ENCODE measurements around the gene PDE4B.
"Not testable (repeated sequence)": the region's sequence is repeated elsewhere in the genome, so short reads cannot be mapped to it uniquely, and the experiment has no call there.

Gene PDE4B

DNA sequence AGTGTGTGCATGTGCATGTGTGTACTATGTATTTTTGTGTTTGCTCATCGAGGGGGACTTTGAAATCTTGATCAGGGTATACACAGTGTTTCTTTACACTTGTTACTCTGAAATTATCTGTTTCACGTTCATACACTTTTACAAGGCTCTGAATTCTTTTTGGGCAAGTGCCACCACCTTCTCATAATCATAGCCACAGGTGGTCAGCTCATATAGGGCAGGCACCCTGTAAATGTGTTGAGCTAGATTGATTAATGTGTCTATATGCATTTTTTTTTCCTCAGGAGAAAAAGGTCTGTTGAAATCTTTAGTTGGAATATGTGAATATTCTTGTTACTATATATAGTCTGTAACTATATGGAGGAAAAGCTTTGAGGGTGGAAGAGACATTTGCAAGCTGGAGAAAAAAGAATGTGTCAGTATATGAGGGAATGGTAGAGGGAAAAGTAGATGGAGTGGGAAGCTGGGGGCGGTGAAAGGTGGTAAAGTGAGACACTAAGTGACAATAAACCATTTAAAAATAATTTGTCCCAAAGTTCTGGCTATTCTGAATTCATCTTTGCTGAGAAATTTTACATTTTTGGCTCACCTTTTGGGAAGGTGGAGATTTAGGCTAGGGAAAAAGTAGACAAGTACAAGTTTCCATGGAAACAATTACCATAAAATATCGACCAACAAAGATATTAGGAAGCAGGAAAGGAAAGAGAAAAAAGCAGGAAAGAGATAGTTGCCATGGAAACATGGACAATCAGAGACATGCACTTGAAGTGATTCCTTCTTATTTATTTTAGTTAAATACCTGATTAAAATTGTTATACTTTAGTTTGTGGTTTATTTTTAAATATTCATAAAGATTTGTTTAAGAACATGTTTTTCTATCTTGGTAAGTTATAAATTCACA lies 277.5 kb downstream of the PDE4B start:
- DNase-seq = no peak

DNA sequence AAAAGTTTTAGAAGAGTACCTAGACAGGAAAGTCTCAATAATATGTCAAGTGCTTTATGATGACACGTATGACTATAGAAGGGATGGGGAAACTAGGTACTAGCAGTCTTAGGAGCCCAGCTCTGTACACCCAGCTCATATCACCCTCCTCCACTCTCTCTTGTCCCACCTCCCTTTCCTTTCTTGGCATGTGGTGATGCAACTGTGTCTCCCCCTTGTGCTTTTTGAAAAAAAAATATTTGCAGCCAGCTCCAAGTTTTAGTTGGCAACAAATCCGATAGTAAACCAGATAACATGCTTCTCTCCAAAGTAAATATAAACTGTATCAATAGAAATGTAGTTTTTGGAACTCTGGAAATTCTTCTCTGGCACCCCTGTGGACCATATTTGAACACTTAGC lies 280.7 kb downstream of the PDE4B start:
- DNase-seq = no peak

DNA sequence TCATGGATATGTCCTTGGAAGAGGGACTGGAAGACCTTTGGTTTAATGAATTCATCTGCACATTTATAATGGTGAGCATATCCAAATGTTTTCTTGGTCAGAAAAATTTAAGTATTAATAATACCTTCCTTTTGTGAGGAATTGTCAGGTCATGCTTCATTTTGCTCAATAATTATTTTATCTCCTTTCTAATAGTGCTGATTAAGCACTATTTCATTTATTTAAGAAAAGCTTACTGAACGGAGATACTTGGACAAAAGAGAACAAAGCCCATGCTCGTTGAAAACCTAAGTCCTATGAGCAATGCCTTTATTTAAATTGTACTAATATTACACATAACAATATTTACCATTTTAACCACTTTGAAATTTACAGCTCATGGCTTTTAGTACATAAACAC lies 281.5 kb downstream of the PDE4B start:
- no peak for DNase-seq

DNA sequence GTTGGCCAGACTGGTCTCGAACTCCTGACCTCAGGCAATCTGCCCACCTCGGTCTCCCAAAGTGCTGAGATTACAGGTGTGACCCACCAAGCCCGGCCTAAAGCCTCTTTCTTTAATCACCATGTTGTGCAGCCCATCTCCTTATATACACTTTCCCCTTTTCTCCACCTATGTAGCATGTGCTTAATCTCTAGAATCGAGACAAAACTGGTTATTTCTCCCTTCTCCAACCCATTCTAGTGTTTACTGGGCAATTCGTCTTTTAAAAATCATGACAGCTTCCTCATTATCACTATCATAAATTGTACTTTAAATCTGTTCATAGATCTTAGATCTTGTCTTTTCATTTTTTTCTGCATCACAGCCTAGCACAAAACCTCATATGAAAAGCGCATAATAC lies 285.7 kb downstream of the PDE4B start:
- no peak for DNase-seq

DNA sequence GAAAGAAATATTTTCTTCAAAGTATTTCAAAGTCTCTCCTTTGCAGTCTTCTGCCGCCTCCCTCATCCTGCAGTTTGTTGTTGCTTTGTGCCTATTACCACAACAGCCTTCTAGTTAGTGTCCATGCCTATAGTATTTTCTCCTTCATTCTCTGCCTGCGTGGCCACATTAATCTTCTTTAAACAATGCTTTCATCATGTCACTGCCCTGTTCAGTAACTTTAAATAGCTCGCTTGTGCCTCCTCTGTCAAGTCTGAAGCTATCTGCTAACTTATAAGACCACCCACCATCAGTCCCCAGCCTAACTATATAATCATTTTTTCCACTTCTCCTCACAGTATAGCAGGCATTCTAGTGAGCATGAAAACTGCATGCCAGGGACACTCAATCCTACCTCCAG lies 290.3 kb downstream of the PDE4B start:
- no peak for DNase-seq

DNA sequence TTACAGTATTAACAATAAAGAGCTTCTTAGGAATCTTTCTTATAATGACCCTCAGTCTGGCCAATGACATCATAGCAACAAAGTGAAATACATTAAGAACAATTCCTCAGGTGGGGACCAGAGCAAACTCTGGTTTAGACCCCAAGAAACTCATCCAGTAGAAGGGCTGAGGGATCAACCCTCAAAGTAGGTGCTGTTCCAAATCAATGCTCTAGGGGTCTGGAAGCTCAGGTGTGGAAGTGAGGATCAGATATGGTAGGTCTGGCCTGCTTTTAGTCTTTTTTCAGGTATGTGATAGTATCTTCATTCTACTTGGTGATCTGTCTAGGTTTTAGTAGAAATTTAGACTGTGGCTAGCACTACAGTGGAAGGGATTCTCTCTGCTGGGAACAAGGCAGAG lies 291.7 kb downstream of the PDE4B start:
- no peak for DNase-seq

DNA sequence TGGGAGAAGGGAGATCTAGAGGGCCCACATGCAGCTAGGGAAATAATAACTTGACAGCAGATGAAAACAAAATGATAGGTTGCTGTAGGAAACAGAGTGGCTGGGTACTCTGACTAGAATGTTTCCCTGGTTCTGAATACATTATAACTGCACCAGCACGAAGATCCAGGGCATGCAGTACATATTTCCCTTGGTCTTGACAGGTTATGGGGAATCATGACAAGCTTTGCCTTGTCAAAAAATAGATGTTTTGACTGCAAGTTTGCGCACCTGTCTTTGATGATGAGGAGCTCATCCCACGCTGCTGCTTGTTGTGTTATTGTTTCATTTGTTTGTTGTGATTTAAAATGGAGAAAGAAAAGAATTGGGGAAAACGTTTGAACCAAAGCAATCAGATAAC lies 292.9 kb downstream of the PDE4B start:
- no peak for DNase-seq

DNA sequence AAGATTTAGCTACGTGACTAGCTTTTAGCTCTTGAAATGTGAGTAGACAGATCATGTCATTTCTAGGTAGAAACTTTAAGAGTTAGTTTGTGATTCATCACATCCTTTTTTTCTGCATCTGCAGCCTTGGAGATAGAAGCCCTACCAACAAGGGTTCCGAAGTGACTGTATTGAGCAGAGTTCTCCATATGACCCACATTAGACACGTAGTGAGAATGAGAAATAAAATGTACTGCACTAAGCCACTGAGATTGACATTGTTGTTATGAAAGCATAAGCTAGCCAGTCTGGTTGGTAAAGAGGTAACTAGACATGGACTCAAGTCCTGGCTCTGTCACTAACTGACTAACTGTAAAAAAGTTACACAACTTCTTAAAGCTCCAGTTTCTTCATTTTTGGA lies 296.1 kb downstream of the PDE4B start:
- no peak for DNase-seq

DNA sequence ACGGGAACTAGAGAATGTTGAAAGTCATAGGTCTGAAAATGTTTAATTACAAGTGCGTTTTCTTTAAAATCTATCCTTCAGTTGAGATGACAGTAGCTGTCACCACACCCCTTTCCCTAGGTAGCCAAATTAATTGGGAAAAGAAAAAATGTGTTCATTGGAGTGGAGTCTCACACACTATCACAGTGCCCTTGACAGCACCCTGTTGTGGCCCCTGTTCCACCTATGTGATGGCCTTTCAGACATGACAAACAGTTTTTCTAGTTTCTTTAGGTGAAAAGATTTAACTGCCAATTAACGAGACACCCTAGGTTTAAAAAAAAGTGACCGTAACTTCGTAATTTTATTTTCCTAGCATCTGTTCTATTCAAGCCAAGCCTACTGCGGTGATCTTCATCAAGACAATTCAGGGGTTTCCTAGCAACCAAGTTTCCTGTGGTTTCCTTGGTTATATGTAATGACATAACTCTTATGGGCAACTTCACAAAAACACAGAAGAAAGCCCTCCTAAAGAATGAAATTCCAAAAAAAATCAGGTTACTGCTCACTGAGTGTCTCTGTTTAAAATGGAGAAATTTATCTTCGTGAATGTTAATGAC lies 298.3 kb downstream of the PDE4B start:
- no peak for DNase-seq

DNA sequence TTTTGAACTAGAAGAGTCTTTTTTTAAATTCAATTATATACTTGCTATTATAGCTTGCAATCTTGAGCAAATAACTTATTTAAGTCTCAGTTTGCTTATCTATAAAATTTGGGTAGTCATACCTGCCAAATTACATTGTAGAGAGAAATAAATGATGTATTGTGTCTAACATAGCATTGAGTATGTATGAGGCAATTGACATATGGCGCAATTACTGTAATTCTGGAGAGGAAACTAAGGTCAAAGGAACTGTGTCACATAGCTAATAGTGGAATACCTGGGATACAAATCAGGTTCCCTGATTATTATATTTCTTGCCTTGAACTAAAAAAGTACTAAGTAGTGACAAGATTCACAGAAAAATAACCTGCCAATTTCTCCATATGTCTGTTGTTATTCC lies 302.5 kb downstream of the PDE4B start:
- DNase-seq = no peak

DNA sequence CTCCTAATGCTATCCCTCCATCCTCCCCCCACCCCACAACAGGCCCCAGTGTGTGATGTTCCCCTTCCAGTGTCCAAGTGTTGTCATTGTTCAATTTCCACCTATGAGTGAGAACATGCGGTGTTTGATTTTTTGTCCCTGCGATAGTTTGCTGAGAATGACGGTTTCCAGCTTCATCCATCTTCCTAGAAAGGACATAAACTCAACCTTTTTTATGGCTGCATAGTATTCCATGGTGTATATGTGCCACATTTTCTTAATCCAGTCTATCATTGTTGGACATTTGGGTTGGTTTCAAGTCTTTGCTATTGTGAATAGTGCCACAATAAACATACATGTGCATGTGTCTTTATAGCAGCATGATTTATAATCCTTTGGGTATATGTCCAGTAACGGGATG lies 308.3 kb downstream of the PDE4B start:
- DNase-seq = not testable (repeated sequence)

DNA sequence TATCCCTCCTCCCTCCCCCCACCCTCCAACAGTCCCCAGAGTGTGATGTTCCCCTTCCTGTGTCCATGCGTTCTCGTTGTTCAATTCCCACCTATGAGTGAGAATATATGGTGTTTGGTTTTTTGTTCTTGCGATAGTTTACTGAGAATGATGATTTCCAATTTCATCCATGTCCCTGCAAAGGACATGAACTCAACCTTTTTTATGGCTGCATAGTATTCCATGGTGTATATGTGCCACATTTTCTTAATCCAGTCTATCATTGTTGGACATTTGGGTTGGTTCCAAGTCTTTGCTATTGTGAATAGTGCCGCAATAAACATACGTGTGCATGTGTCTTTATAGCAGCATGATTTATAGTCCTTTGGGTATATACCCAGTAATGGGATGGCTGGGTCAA lies 311.4 kb downstream of the PDE4B start:
- not testable (repeated sequence) for DNase-seq

DNA sequence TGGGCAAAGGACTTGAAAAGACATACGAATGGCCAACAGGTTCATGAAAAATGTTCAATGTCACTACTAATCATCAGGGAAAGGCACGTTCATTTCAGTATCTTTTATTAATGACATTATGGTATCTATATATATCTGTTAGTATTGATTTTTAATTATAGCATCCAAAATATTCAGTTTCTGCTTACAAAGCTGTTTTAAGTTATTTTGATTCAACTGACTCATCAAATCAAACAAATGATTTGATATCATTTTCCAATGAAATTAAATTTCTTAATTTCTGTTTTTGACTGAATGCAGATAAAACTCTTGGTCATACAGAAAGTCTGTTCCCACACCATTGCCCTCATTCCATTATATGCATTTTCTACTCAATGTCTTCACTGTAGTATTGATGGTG lies 315.9 kb downstream of the PDE4B start:
- no peak for DNase-seq

DNA sequence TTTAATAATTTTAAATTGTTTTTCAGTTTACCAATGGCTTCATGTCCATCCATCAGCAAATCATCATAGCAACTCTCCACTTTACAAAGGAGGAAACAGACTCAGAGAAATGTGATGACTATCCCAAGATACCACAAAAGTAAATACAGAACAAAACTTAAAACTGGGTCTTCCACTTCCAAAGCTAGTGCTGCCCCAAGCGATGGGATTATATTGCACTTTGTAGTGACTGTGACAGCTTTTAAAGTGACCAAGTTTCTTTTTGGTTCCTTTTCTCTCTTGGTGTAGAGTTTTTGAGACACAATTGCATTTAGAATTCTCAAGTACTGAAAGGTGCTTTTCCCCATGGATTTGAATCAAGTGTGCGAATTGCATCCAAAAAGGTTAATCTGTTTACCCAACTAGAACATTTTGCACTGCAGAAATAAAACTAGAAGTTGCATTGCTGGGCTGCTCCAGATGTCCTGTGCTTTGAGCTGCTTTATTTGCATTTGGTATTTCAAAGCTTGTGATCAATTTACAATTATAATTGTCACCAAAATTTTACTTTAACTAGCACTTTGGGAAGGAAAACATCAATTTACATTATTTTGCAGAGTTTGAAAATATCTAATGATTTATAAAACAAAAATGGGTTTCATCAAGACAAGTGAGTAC lies 320.2 kb downstream of the PDE4B start:
- DNase-seq = no peak

DNA sequence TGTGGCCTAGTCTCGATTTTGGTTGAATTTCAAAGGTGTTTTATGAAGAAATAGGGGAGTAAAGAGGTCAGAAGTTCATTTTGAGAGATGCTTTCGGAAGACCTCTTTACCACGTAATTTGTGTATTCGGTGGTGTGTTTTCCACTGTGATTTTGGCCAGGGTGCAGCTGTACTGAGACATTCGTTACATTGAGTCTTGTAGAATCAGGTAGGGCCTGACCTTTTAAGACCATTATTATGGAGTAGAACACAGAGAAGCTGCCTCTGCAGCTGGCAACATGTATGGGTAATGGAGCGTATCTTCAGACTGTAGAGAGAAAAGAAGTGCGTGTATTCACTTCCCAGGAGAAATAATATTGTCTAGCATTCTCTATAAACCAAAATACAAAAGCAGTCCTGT lies 326.5 kb downstream of the PDE4B start:
- no peak for DNase-seq

DNA sequence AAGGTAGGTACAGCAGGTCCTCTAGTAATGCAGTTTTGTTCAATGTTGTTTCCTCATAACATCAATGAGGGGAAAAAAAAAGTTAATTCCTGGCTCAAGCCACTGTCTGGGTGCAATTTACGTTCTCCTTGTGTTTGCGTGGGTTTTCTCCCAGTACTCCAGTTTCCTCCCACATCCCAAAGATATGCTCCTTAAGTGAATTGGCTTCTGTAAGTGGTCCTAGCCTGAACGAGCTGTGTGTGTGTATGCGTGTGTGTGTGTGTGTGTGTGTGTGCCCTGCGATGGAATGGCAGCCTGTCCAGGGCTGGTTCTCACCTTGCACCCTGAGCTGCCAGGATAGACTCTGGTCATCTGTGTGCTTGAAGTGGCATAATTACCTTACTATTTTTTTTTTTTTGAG lies 332.0 kb downstream of the PDE4B start:
- no peak for DNase-seq

DNA sequence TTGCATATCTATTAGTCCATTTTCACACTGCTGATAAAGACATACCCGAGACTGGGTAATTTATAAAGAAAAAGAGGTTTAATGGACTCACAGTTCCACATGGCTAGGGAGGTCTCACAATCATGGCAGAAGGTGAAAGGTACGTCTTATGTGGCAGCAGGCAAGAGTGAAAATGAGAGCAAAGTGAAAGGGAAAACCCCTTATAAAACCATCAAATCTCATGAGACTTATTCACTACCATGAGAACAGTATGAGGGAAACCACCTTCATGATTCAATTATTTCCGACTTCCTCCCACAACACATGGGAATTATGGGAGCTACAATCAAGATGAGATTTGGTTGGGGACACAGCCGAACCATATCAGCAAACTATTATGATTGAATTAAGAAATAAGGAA lies 335.9 kb downstream of the PDE4B start:
- not testable (repeated sequence) for DNase-seq

DNA sequence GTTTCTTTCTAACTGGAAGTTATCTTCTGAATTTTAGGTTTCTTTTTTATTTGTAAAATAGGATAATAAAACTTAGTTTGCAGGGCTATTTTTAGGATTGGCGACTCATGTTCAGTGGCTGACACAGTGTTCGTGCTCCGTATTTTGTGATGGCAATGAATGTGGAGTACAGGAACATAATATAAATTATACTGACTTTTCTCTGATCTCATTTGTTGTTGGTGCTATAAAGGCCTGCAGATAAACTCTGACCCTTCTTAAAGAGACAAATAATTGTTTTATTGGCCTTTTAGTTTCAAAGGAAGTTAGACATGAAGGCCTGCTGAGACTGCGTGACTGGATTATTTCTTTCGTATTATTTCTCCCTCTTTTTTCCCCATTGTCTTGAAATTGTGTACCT lies 339.6 kb downstream of the PDE4B start:
- DNase-seq = no peak

DNA sequence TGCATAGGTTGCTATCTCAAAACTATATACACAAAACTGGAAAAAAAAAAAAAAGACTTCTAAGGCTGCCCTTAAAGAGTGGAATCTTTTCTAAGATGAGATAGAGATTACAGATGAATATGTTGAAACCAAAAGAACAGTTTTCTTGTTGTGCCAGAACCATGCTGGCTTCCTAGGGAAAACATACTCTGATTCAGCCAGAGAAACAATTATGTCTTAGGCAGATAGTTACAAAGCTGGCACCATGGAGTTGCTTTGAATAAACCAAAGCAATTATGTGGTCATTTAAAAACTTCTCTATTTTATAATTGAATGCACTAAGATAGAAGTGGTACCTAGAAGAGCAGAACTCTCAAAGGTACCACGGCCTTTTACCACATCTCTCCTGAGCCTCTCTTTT lies 341.3 kb downstream of the PDE4B start:
- no peak for DNase-seq

DNA sequence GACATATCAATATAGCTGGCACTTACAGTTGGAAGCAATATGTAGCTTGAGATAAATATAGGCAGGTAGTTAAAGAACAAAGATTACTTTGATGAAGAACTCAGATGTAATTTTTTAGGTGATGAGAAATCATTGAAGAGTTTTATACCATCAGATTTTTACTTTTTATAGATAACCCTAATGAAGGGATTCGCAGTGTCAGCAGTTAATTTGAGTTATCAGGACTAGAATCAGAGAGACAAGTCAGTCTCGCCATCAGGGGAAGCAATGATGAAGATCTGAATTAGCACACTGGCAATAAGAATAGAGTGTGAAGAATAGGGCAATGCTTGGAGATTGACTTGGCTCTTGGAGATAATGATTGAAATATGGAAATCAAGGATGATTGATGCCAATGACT lies 342.5 kb downstream of the PDE4B start:
- no peak for DNase-seq

DNA sequence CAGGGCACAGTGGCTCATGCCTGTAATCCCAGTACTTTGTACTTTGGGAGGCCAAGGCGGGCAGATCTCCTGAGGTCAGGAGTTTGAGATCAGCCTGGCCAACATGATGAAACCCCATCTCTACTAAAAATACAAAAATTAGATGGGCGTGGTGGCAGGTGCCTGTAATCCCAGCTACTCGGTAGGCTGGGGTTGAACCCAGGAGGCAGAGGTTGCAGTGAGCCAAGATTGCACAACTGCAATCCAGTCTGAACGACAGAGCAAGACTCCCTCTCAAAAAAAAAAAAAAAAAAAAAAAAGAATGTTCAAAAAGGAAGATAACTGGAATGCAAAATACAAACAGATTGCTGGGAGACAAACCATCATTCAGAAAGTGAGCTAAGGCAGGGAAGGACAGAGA lies 343.7 kb downstream of the PDE4B start:
- not testable (repeated sequence) for DNase-seq

DNA sequence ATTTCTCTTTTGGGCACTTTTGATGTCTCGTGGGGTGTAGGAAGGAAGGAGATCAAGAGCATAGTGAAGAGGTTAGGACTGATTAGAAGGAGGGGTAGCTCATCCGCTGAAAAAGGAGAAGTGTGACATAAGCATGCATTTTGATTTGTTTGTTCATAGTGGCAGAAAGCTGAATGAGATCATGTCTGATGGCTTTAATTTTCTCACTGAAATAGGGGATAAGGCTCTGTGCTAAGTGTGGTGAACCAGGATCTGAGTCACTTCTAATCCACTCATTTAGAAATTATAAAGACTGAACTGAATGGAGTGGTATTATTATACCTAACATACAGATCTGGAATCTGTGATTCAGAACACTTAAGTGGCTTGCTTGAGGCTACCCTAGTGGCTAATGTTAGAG lies 344.5 kb downstream of the PDE4B start:
- DNase-seq = no peak

DNA sequence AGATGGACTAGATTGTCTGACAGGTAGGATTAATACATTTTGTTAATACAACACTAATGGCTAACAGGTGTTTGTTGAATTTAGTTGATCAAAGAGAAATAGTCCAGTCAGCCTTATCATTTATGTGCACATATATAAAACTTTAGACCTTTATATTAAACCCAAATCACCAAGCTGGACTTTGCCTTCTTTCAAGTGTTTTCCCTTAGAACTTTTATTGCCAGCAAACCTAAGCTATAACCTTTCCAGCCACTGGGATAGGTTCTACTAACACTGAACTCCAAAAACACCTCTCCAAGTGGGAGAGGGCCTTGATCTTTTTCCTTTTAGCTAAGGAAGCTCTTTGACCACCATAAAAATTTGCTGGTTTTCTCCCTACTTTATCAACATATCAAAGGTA lies 345.9 kb downstream of the PDE4B start:
- no peak for DNase-seq

DNA sequence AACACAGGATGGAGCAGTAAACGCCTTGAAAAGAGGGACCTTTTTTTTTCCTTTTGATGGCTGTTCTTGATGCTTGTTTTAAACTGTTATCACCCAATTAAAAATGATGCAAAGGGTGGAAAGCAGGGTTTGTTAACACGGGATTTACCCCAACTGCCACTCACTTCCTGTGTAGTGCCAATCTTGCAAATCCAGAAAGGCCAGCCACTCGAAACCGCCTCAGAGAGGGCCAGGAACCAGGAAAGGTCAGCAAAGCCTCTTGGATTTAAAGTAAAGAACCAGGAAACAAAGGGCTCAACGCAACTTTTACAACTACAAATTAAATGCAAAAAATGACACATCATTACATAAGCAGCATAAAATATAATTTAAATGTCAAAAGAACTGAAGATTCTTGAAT lies 347.4 kb downstream of the PDE4B start:
- peak; percentile 0 for DNase-seq

Data from NCI-H146 (cell line).